Keratinocyte (primary cell): Measurements from ENCODE around the gene PRR7. TPM values are rescaled to one million over a fixed set of nuclear protein-coding genes. Genes with fewer than 3 reads are reported as not detected.

Experiments
- DNase-seq: peaks from one replicate; pipeline ENCODE4 v3.0.0-alpha.2; 2011; ENCODE audit warnings: low read depth, missing footprints, low spot score
- FAIRE-seq: peaks from 2 replicates; lab custom pipeline; 2011; peaks lifted over from hg19 to GRCh38; lab: Jason Lieb, UNC
- H2AFZ ChIP-seq: 2 replicates; pipeline ENCODE4 v1.6.0; 2012; ENCODE audit warnings: low read length, control low read depth, inconsistent platforms; ENCODE audit not compliant: control insufficient read depth
- H3K27ac ChIP-seq: 2 replicates; pipeline ENCODE4 v1.5.1; 2011; ENCODE audit warnings: low read length; ENCODE audit not compliant: control insufficient read depth, insufficient read depth
- H3K27me3 ChIP-seq: 3 replicates; pipeline ENCODE4 v1.6.0; 2011; ENCODE audit warnings: low read length; ENCODE audit not compliant: control insufficient read depth, insufficient read depth; ENCODE audit errors: extremely low read depth
- H3K36me3 ChIP-seq, 2 experiments: 2 replicates in 1 of 2; 3 replicates in 1 of 2; pipeline ENCODE4 v1.5.1; 2011; ENCODE audit warnings: low read length in 2 of 2, mild to moderate bottlenecking in 1 of 2; ENCODE audit not compliant: control insufficient read depth in 2 of 2, insufficient read depth in 2 of 2; ENCODE audit errors: extremely low read depth in 1 of 2
- H3K4me1 ChIP-seq: 3 replicates; pipeline ENCODE4 v1.5.1; 2011; ENCODE audit warnings: low read length; ENCODE audit not compliant: control insufficient read depth, insufficient read depth; ENCODE audit errors: extremely low read depth
- H3K4me2 ChIP-seq: 3 replicates; pipeline ENCODE4 v1.6.0; 2011; ENCODE audit warnings: low read depth, low read length; ENCODE audit not compliant: control insufficient read depth, insufficient read depth; ENCODE audit errors: extremely low read depth
- H3K4me3 ChIP-seq, 3 experiments: fragments of 200-600 bp in 1 of 3; sonication (generic) in 1 of 3; 2 replicates in 2 of 3; 3 replicates in 1 of 3; pipeline ENCODE4 v1.5.1; 2011 to 2016; ENCODE audit warnings: low read length in 3 of 3, mild to moderate bottlenecking in 3 of 3, control low read depth in 2 of 3, inconsistent platforms in 1 of 3, low read depth in 1 of 3, mixed read lengths in 1 of 3, mixed run types in 1 of 3, moderate library complexity in 1 of 3; ENCODE audit not compliant: control insufficient read depth in 2 of 3, insufficient read depth in 2 of 3; ENCODE audit errors: extremely low read depth in 1 of 3
- H3K79me2 ChIP-seq: 2 replicates; pipeline ENCODE4 v1.6.0; 2012; ENCODE audit warnings: low read length; ENCODE audit not compliant: control insufficient read depth, insufficient read depth
- H3K9ac ChIP-seq: 3 replicates; pipeline ENCODE4 v1.6.0; 2011; ENCODE audit warnings: low read length; ENCODE audit not compliant: control insufficient read depth, insufficient read depth; ENCODE audit errors: extremely low read depth
- H3K9me1 ChIP-seq: 3 replicates; pipeline ENCODE4 v1.6.0; 2011; ENCODE audit warnings: low read length; ENCODE audit not compliant: control insufficient read depth, insufficient read depth; ENCODE audit errors: extremely low read depth
- H3K9me3 ChIP-seq: 2 replicates; pipeline ENCODE4 v1.5.1; 2012; ENCODE audit warnings: low read depth, low read length; ENCODE audit not compliant: control insufficient read depth
- H4K20me1 ChIP-seq: 3 replicates; pipeline ENCODE4 v1.6.0; 2011; ENCODE audit warnings: low read length; ENCODE audit not compliant: control insufficient read depth, insufficient read depth; ENCODE audit errors: extremely low read depth
- EZH2 ChIP-seq: IDR thresholded peaks from one replicate; pipeline ENCODE4 v1.6.1; 2012; ENCODE audit warnings: inconsistent platforms, mild to moderate bottlenecking, low read length, moderate library complexity
- dilution Hi-C: fragments of 300-500 bp; cut with MboI; formaldehyde crosslinking; loops from one replicate; pipeline ENCODE4 v1.7.0; 2020; ENCODE audit warnings: low sequenced_read_pairs; ENCODE audit not compliant: extremely low pct_ligation_motif_present
- polyA plus RNA-seq, 5 experiments: library from polyadenylated mRNA; depleted of rRNA in 3 of 5; stranded (reverse) in 3 of 5; stranded (forward) in 1 of 5; unstranded in 1 of 5; fragments of >200 nt; gene quantifications; 1 replicate in 1 of 5; 2 replicates in 3 of 5; 3 replicates in 1 of 5; pipeline versions ENCODE4 v1.2.1 to v1.2.3, GENCODE V29; 2011 to 2012; ENCODE audit warnings: missing spikeins in 2 of 5, low read depth in 1 of 5, low replicate concordance in 1 of 5
- TF ChIP-seq, protein P1 (sequence below), 3 experiments: IDR thresholded peaks in 1 of 3; conservative IDR thresholded peaks in 1 of 3; optimal IDR thresholded peaks in 1 of 3; 2 replicates in 2 of 3; 3 replicates in 1 of 3; pipeline versions ENCODE3 to v1.5.1; 2011; ENCODE audit warnings: low read length in 3 of 3, mild to moderate bottlenecking in 3 of 3, moderate library complexity in 2 of 3, control low read depth in 1 of 3, inconsistent platforms in 1 of 3; ENCODE audit not compliant: insufficient read depth in 2 of 3; ENCODE audit errors: extremely low read depth in 1 of 3

The PRR7 gene
- polyA plus RNA-seq, 1 donor (not counting 4 experiments of a cell fraction or from before 2014, with no cell fraction given): 1.1 TPM

DNA sequence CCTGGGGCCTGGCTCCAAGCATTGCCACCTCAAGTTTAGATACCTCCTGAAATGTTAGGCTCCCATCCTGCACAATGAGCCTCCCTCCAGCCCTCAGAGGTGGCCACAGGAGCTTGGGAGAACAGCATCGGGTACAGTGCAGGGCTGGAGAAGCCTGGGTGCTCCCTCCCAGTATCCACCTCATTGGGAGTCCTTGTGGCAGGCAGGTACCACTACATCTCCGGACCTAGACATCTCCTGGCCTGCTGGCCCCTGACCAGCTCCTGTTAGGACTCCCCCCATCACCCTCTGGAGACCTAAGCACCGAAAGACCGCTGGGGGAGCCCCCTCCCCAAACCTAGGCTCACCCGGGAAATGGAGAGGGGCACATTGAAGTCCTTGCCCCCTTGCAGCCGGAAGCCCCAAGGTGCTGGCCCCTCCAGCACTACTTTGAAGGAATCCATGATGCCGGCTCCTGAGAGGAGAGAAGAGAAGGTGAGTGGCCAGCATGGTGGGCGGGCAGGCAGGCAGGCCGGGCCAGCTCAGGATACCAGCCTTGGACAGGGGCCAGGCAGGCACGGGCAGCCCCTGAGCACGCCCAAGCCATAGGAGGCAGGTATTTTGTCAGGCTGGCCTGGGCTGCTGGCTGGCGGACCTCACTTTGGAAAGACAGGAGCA lies 49.6 kb downstream of the PRR7 start:
- DNase-seq (peak; percentile 53), FAIRE-seq (peak; percentile 20)
- H3K9me1 ChIP-seq: peaks cover 4% of the 10 kb centered on the region
- peaks cover 23% of the 10 kb centered on the region for H3K79me2 ChIP-seq
- H2AFZ ChIP-seq: no peak overlapping the region
- peak overlapping the region; percentile 61 for H3K9ac ChIP-seq
- peaks cover 3 to 13% of the 10 kb centered on the region in 2 experiments for H3K36me3 ChIP-seq
- peaks cover 2% of the 10 kb centered on the region for H4K20me1 ChIP-seq
- H3K4me2 ChIP-seq: peak overlapping the region; percentile 92
- H3K4me3 ChIP-seq: peak overlapping the region; percentile 76 to 77 (median 77)
- no peaks in the 10 kb centered on the region for H3K27me3 ChIP-seq
- dilution Hi-C loops: no loop called here
- H3K4me1 ChIP-seq: peaks cover 42% of the 10 kb centered on the region
- no peaks in the 10 kb centered on the region for H3K9me3 ChIP-seq
- TF ChIP-seq EZH2: no peak
- TF ChIP-seq, protein P1, sequence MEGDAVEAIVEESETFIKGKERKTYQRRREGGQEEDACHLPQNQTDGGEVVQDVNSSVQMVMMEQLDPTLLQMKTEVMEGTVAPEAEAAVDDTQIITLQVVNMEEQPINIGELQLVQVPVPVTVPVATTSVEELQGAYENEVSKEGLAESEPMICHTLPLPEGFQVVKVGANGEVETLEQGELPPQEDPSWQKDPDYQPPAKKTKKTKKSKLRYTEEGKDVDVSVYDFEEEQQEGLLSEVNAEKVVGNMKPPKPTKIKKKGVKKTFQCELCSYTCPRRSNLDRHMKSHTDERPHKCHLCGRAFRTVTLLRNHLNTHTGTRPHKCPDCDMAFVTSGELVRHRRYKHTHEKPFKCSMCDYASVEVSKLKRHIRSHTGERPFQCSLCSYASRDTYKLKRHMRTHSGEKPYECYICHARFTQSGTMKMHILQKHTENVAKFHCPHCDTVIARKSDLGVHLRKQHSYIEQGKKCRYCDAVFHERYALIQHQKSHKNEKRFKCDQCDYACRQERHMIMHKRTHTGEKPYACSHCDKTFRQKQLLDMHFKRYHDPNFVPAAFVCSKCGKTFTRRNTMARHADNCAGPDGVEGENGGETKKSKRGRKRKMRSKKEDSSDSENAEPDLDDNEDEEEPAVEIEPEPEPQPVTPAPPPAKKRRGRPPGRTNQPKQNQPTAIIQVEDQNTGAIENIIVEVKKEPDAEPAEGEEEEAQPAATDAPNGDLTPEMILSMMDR (optimal IDR thresholded peaks at IDR 0.05 in 1 of 3, IDR thresholded peaks at IDR 0.05 in 1 of 3, conservative IDR thresholded peaks at IDR 0.05 in 1 of 3; ENCODE audit: extremely low read depth in 1 of 3, insufficient read depth in 2 of 3, low read length in 3 of 3): peak in 2 of 3 experiments; percentile 56 to 62
- H3K27ac ChIP-seq: peak overlapping the region; percentile 67

DNA sequence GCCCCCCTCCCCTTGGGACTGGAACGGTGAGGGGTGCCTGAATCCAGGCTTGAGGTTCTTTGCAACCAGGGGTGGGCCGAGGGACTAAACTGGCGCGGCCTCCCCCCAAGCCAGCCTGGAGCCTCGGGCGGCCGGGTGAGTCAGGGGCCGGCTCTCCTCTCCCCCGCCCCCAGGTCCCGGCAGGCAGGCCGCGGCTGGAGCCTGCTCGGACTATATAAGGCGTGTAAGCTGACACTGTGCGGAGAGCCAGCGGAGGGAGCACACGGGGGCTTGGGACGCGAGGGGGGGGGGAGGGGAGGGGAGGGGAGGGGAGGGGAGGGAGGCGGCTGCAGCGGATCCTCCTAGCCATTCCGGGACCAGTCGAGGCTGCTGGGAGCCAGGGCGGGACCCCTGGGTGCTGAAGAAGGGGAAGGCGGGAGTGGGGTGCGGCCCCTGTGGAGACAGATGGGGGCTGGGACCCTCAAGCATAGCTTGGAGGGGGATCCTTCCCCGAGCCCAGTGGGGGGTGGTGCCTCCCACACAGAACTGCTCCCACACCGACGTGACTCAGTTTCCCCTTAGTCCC lies 50.2 kb downstream of the PRR7 start:
- peak overlapping the region; percentile 83 for H3K9ac ChIP-seq
- peaks cover 42% of the 10 kb centered on the region for H3K4me1 ChIP-seq
- H3K4me2 ChIP-seq: peak overlapping the region; percentile 92
- peak overlapping the region; percentile 67 for H3K27ac ChIP-seq
- H3K27me3 ChIP-seq: no peaks in the 10 kb centered on the region
- H3K9me3 ChIP-seq: no peaks in the 10 kb centered on the region
- H3K9me1 ChIP-seq: peaks cover 4% of the 10 kb centered on the region
- peaks cover 21% of the 10 kb centered on the region for H3K79me2 ChIP-seq
- no peak overlapping the region for H2AFZ ChIP-seq
- dilution Hi-C loops: no loop called here
- DNase-seq (no peak), FAIRE-seq (no peak)
- peak overlapping the region; percentile 77 to 81 (median 77) for H3K4me3 ChIP-seq
- no peak for TF ChIP-seq EZH2
- TF ChIP-seq, protein P1 (optimal IDR thresholded peaks at IDR 0.05 in 1 of 3, IDR thresholded peaks at IDR 0.05 in 1 of 3, conservative IDR thresholded peaks at IDR 0.05 in 1 of 3; ENCODE audit: extremely low read depth in 1 of 3, insufficient read depth in 2 of 3, low read length in 3 of 3): no peak
- H3K36me3 ChIP-seq: peaks cover 3 to 12% of the 10 kb centered on the region in 2 experiments
- H4K20me1 ChIP-seq: no peaks in the 10 kb centered on the region
